HepG2 (cell line): Measurements from ENCODE around the gene SLC20A1. TPM values are rescaled to one million over a fixed set of nuclear protein-coding genes. Genes with fewer than 3 reads are reported as not detected.
"Not testable (repeated sequence)": the region's sequence is repeated elsewhere in the genome, so short reads cannot be mapped to it uniquely, and the experiment has no call there.

Experiments used
- ATAC-seq: fragments of 200-7000 bp; cut with Tn5 transposase; 3 replicates; pipeline ENCODE4 v1.9.1; 2020; ENCODE audit warnings: mild to moderate bottlenecking, moderate library complexity
- BruUV-seq: library from RNA; stranded (reverse); fragments of 400-500 nt; replicated peaks from 2 replicates; lab custom pipeline; 2021; lab: Mats Ljungman, UMichigan
- CTCF ChIA-PET: fragments of 300-600 bp; formaldehyde crosslinking; extraction: SDS; loops from one replicate; lab custom pipeline; 2021; ENCODE audit warnings: low total read pairs, inconsistent platforms, low intra/inter-chr PET ratio; lab: Yijun Ruan, JAX
- POLR2A ChIA-PET: fragments of 350-600 bp; sonication (Branson Sonifier 250); formaldehyde crosslinking; loops from one replicate; lab custom pipeline; 2020; ENCODE audit warnings: antibody characterized with exemption, inconsistent platforms; lab: Yijun Ruan, JAX
- DNase-seq: peaks from one replicate; pipeline ENCODE4 v3.0.0-alpha.2; 2015; ENCODE audit warnings: low spot score
- FAIRE-seq: peaks from 3 replicates; lab custom pipeline; 2011; peaks lifted over from hg19 to GRCh38; lab: Jason Lieb, UNC
- H2AFZ ChIP-seq: one replicate; pipeline ENCODE4 v1.6.1; 2011; ENCODE audit warnings: low read length, inconsistent platforms
- H3K27ac ChIP-seq: fragments of 300-600 bp; 3 replicates; pipeline ENCODE4 v1.8.0; 2011; ENCODE audit warnings: mixed run types, mild to moderate bottlenecking, mixed read lengths, low read length, inconsistent platforms; ENCODE audit not compliant: insufficient read depth; ENCODE audit errors: extremely low read length
- H3K27me3 ChIP-seq, 2 experiments: fragments of 200-600 bp in 1 of 2; 2 replicates in 1 of 2; 3 replicates in 1 of 2; pipeline versions ENCODE4 v1.6.0 to v1.8.0; 2011; ENCODE audit warnings: low read length in 2 of 2, mild to moderate bottlenecking in 2 of 2, moderate library complexity in 2 of 2, inconsistent platforms in 1 of 2; ENCODE audit not compliant: insufficient read depth in 2 of 2, control insufficient read depth in 1 of 2
- H3K36me3 ChIP-seq, 2 experiments: fragments of 200-600 bp in 1 of 2; replicated peaks in 1 of 2; 2 replicates in 1 of 2; 3 replicates in 1 of 2; pipeline versions ENCODE4 v1.5.1 to v1.8.0; 2011; ENCODE audit warnings: low read length in 2 of 2, inconsistent platforms in 1 of 2; ENCODE audit not compliant: insufficient read depth in 2 of 2, control insufficient read depth in 1 of 2
- H3K4me1 ChIP-seq: 2 replicates; pipeline ENCODE4 v1.5.1; 2012; ENCODE audit warnings: low read length, inconsistent platforms; ENCODE audit not compliant: insufficient read depth
- H3K4me2 ChIP-seq: 2 replicates; pipeline ENCODE4 v1.6.0; 2011; ENCODE audit warnings: low read depth, low read length, inconsistent platforms
- H3K4me3 ChIP-seq, 3 experiments: fragments of 200-600 bp in 1 of 3; sonication (generic), shearing (Covaris generic) in 1 of 3; replicated peaks in 1 of 3; 2 replicates each; pipeline ENCODE4 v1.5.1; 2011 to 2016; ENCODE audit warnings: low read length in 3 of 3, inconsistent platforms in 2 of 3, low read depth in 2 of 3, mild to moderate bottlenecking in 2 of 3, control low read depth in 1 of 3, mixed read lengths in 1 of 3; ENCODE audit not compliant: insufficient read depth in 1 of 3
- H3K79me2 ChIP-seq: one replicate; pipeline ENCODE4 v1.6.1; 2011; ENCODE audit warnings: low read length, inconsistent platforms; ENCODE audit not compliant: insufficient read depth
- H3K9ac ChIP-seq: 2 replicates; pipeline ENCODE4 v1.6.0; 2011; ENCODE audit warnings: mild to moderate bottlenecking, low read depth, low read length, inconsistent platforms; ENCODE audit not compliant: insufficient read depth
- H3K9me3 ChIP-seq: 2 replicates; pipeline ENCODE4 v1.5.1; 2012; ENCODE audit warnings: mild to moderate bottlenecking, low read length
- H4K20me1 ChIP-seq: 2 replicates; pipeline ENCODE4 v1.6.0; 2011; ENCODE audit warnings: inconsistent platforms, mild to moderate bottlenecking, low read length, moderate library complexity; ENCODE audit not compliant: insufficient read depth
- HMG20B ChIP-seq: conservative IDR thresholded peaks from 2 replicates; pipeline ENCODE4 v1.6.1; 2016; ENCODE audit warnings: missing genetic modification reagents, missing compliant biosample characterization
- TMF1 ChIP-seq: sonication (generic); formaldehyde crosslinking; IDR thresholded peaks from 2 replicates; pipeline ENCODE4 v1.8.1; 2022; ENCODE audit warnings: low read depth, missing genetic modification reagents
- ZNF121 ChIP-seq: sonication (generic); formaldehyde crosslinking; IDR thresholded peaks from 2 replicates; pipeline ENCODE4 v1.5.0; 2020; ENCODE audit warnings: mild to moderate bottlenecking, missing genetic modification reagents
- ZNF331 ChIP-seq: sonication (generic); formaldehyde crosslinking; IDR thresholded peaks from 2 replicates; pipeline ENCODE4 v1.4.0; 2020; ENCODE audit warnings: missing genetic modification reagents
- ZNF362 ChIP-seq: sonication (generic); formaldehyde crosslinking; IDR thresholded peaks from 2 replicates; pipeline ENCODE4 v1.4.0; 2020; ENCODE audit warnings: missing genetic modification reagents, mild to moderate bottlenecking, borderline replicate concordance
- ZNF563 ChIP-seq: sonication (generic); formaldehyde crosslinking; IDR thresholded peaks from 2 replicates; pipeline ENCODE4 v1.8.0; 2022; ENCODE audit warnings: mild to moderate bottlenecking, moderate library complexity, missing genetic modification reagents
- WGBS: methylation state at CpG from one replicate; pipeline ENCODE4 v1.1.6; 2017; ENCODE audit warnings: low lambda C conversion rate; 5-methylcytosine and 5-hydroxymethylcytosine counted together
- in situ Hi-C: cut with HindIII; loops from 2 replicates; pipeline ENCODE4 v1.10.0; 2017; ENCODE audit warnings: low pct_unique_long_range_greater_than_20kb; ENCODE audit not compliant: extremely low pct_ligation_motif_present
- intact Hi-C: fragments of 100-400 bp; cut with micrococcal nuclease; formaldehyde crosslinking; loops from one replicate; pipeline ENCODE4 v1.10.0; 2022; ENCODE audit not compliant: unreplicated experiment
- polyA plus RNA-seq, 8 experiments: library from polyadenylated mRNA; depleted of rRNA in 3 of 8; stranded (reverse) in 7 of 8; unstranded in 1 of 8; fragments of >200 nt; fragmentation: Illumina TruSeq in 4 of 8; extraction: Trizol in 4 of 8; gene quantifications; 2 replicates each; pipeline versions ENCODE4 v1.2.1 to v1.2.3, GENCODE V29; 2011 to 2016; ENCODE audit warnings: low read depth in 4 of 8, missing spikeins in 1 of 8, mixed read lengths in 1 of 8; ENCODE audit not compliant: insufficient read depth in 1 of 8
- total RNA-seq, 5 experiments: library from RNA; depleted of rRNA; stranded (reverse); fragments of >200 nt; fragmentation: Illumina TruSeq; extraction: Trizol; gene quantifications; 2 replicates each; pipeline ENCODE4 v1.2.3, GENCODE V29; 2016; ENCODE audit warnings: low read depth in 1 of 5
- TF ChIP-seq, protein P1 (sequence below): sonication (generic); formaldehyde crosslinking; IDR thresholded peaks from 2 replicates; pipeline ENCODE4 v1.5.0; 2020; ENCODE audit warnings: missing genetic modification reagents

The SLC20A1 gene
- total and polyA plus RNA-seq, 2 of the 13 experiments (the other 11 are each of a cell fraction or from before 2014, with no cell fraction given), result 54.0 to 85.9 TPM

DNA sequence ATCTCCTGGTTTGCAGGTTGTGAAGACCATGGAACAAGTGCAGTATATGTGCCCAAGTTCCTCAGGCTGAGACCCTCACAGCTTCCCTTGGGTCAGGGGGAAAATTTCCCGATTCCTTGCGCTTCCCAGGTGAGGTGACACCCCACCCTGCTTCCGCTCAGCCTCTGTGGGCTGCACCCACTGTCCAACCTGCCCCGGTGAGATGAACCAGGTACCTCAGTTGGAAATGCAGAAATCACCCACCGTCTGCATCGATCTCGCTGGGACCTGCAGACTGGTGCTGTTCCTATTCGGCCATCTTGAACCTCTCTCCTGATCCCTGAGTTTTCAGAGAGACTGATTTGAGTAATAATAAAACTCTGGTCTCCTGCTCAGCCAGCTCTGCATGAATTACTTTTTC, 30.7 kb upstream of the SLC20A1 start:
- Histone ChIP-seq H3K4me2 (peak overlapping the region; percentile 65), H4K20me1 (no peaks in the 10 kb centered on the region), H3K27me3 (peaks cover 2 to 3% of the 10 kb centered on the region in 2 experiments; a peak in 1 of 5 replicates), H3K9ac (no peak overlapping the region), H2AFZ (no peak overlapping the region), H3K9me3 (no peaks in the 10 kb centered on the region), H3K36me3 (no peaks in the 10 kb centered on the region), H3K4me1 (peaks cover 41% of the 10 kb centered on the region), H3K27ac (no peak overlapping the region), H3K4me3 (no peak overlapping the region), H3K79me2 (no peaks in the 10 kb centered on the region)
- intact Hi-C loops, result loop anchor here (10.0 kb wide), 1 partner anchor 270 kb away; no protein-coding TSS in a partner anchor
- FAIRE-seq, result no peak
- TF ChIP-seq TMF1 (CRISPR knock-in tag), result no peak
- TF ChIP-seq, protein P1, sequence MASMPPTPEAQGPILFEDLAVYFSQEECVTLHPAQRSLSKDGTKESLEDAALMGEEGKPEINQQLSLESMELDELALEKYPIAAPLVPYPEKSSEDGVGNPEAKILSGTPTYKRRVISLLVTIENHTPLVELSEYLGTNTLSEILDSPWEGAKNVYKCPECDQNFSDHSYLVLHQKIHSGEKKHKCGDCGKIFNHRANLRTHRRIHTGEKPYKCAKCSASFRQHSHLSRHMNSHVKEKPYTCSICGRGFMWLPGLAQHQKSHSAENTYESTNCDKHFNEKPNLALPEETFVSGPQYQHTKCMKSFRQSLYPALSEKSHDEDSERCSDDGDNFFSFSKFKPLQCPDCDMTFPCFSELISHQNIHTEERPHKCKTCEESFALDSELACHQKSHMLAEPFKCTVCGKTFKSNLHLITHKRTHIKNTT (CRISPR knock-in tag), result no peak
- TF ChIP-seq ZNF563 (CRISPR knock-in tag), result 0 out of 2 replicates have a peak, but pooled peaks have one; percentile 23
- TF ChIP-seq HMG20B (CRISPR knock-in tag), result no peak
- no peak for ATAC-seq
- CTCF ChIA-PET, result no interaction called here
- 90% methylated on average over 7 of the region's 8 CpGs for WGBS
- in situ Hi-C loops, result no loop called here
- DNase-seq, result no peak
- POLR2A ChIA-PET, result interaction anchor here (1.0 kb wide), 1 partner anchor 30 kb away, joined by 4 read pairs; the partner anchor contains the start of gene SLC20A1
- BruUV-seq, result no TSS peak

DNA sequence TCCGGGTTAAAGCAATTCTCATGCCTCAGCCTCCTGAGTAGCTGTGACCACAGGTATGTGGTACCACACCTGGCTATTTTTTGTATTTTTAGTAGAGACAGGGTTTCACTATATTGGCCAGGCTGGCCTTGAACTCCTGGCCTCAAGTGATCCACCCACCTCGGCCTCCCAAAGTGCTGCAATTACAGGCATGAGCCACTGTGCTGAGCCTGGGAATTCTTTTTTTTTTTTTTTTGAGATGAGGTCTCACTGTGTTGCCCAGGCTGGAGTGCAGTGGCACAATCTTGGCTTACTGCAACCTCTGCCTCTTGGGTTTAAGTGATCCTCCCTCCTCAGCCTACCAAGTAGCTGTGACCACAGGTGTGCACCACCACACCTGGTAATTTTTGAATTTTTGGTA, 29.9 kb upstream of the SLC20A1 start:
- H3K9me3 ChIP-seq, H3K4me2 ChIP-seq, BruUV-seq, CTCF ChIA-PET, H3K27ac ChIP-seq, H2AFZ ChIP-seq, FAIRE-seq, H3K36me3 ChIP-seq, H4K20me1 ChIP-seq, H3K4me3 ChIP-seq, DNase-seq, H3K27me3 ChIP-seq, H3K79me2 ChIP-seq, H3K9ac ChIP-seq, in situ Hi-C loops: not testable (repeated sequence)
- H3K4me1 ChIP-seq, result peaks cover 41% of the 10 kb centered on the region
- WGBS, result 16% methylated on average over 2 of the region's 2 CpGs
- POLR2A ChIA-PET, result interaction anchor here (0.7 to 1.0 kb wide), 2 partner anchors 29 to 109 kb away, joined by 4 to 6 read pairs; partner anchors contain the start of gene SLC20A1
- TF ChIP-seq ZNF121 (CRISPR knock-in tag), result peak; percentile 83
- peak; percentile 68 for TF ChIP-seq ZNF331 (CRISPR knock-in tag)
- TF ChIP-seq ZNF362, result peak; percentile 71; the same call in 1 of the 2 replicates
- intact Hi-C loops, result loop anchor here (10.0 kb wide), 1 partner anchor 269 kb away; no protein-coding TSS in a partner anchor
- ATAC-seq, result peak; percentile 47
